Measurements from ENCODE around the gene GAS2L1. TPM values are rescaled to one million over a fixed set of nuclear protein-coding genes. Genes with fewer than 3 reads are reported as not detected.

Gene GAS2L1
- total RNA-seq, 4 donors from 2014 or later, result 7.5 to 31.6 (median 10.3) TPM

GRCh38 chr22:29351891-29352290 lies 45.4 kb downstream of the GAS2L1 start:
- no peak for TF ChIP-seq CTCF (IDR thresholded peaks at IDR 0.05; ENCODE audit: low read depth)

GRCh38 chr22:29352778-29353177 lies 46.3 kb downstream of the GAS2L1 start:
- TF ChIP-seq CTCF (IDR thresholded peaks at IDR 0.05; ENCODE audit: low read depth), result no peak

- TF ChIP-seq CTCF (IDR thresholded peaks at IDR 0.05; ENCODE audit: low read depth), result no peak
Observed at GRCh38 chr22:29353286-29353685, 46.8 kb downstream of the GAS2L1 start.

GRCh38 chr22:29353860-29354259 lies 47.4 kb downstream of the GAS2L1 start:
- TF ChIP-seq CTCF (IDR thresholded peaks at IDR 0.05; ENCODE audit: low read depth), result no peak

GRCh38 chr22:29359469-29359868 lies 53.0 kb downstream of the GAS2L1 start:
- no peak for TF ChIP-seq CTCF (IDR thresholded peaks at IDR 0.05; ENCODE audit: low read depth)

Small RNAs within 50 kb of the gene (small RNA-seq; reads per million reads assigned to genes)
- gene MIR3653, result not detected

Other genes with a start within 250 kb of the GAS2L1 start
- not detected for gene C22orf31, start 244.8 kb upstream of the GAS2L1 start, total RNA-seq
- 10 to 100 TPM in 1 of 4 donors, 1 to 10 TPM in 3; 7.6 to 15.9 (median 8.9) TPM for gene KREMEN1, start 233.6 kb upstream of the GAS2L1 start, total RNA-seq
- gene EMID1, start 100.8 kb upstream of the GAS2L1 start, total RNA-seq, result 1 to 10 TPM in 1 of 4 donors, under 1 TPM in 2, not detected in 1; 0.17 to 1.3 (median 0.94) TPM
- 10 to 100 TPM in 3 of 4 donors, 1 to 10 TPM in 1; 7.3 to 32.0 (median 14.2) TPM for gene RHBDD3, start 38.7 kb upstream of the GAS2L1 start, total RNA-seq
- gene EWSR1, start 38.4 kb upstream of the GAS2L1 start, total RNA-seq, result 100 to 1,000 TPM; 132 to 179 (median 168) TPM
- 1 to 10 TPM in 2 of 4 donors, under 1 TPM in 2; 0.38 to 2.2 (median 1.1) TPM for gene RASL10A, start 9.0 kb downstream of the GAS2L1 start, total RNA-seq
- 10 to 100 TPM; 49.7 to 81.1 (median 60.1) TPM for gene AP1B1, start 81.9 kb downstream of the GAS2L1 start, total RNA-seq
- not detected for gene RFPL1, start 131.9 kb downstream of the GAS2L1 start, total RNA-seq
- under 1 TPM; 0.19 to 0.66 (median 0.41) TPM for gene NEFH, start 173.6 kb downstream of the GAS2L1 start, total RNA-seq
- gene THOC5, start 247.1 kb downstream of the GAS2L1 start, total RNA-seq, result 10 to 100 TPM; 26.9 to 55.8 (median 46.2) TPM